ENCODE data around the gene ARHGAP11B.
A peak's percentile ranks its signal among the peaks of the same experiment; 100 is the strongest.
"Not testable (repeated sequence)": the region's sequence is repeated elsewhere in the genome, so short reads cannot be mapped to it uniquely, and the experiment has no call there.

The ARHGAP11B gene

DNA sequence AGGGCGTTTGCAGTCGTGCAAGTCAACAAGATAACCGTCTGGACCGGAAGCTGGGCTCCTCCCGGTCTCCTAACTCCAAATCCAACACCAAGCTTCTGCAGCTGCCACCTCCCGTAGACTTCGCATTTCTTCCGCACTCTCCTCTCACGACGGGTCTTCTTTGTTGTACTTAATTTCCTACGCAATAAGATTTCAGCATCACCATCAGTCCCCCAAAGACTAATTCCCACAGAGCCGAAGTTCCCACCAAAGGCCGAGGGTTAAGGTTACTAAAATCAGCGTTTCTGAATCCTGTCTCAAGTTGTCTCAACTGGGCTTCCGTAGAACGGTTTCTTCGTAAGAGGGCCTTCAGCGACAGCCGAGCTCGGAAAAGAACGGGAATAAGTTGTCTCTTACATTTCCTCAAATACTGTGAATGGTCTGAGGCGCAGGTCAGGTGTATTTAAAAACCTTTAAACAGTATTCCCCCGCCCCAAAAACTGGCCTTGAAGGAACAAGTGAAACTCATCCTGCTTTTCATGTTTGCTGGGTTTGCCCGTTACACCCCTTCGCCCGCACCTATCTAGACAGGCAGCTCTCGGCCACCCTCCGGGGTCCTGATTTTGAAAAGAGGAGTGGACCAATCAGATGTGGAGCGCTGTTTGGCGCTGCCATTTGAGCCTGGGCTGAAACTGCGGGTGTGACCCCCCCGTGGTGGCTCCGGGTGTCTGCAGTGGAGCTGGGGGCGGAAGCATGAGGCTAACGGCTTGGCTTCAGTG is at the start of gene ARHGAP11B:
TSS of gene ARHGAP11B (plus strand) at position 693 of the 758 bp plus-strand sequence.
- peak; percentile 92 to 93 for DNase-seq (ENCODE audit: low read depth in 2 of 2)

- not testable (repeated sequence) for DNase-seq (ENCODE audit: low read depth in 2 of 2)
Measured at GRCh38 chr15:30579394-30579970, 46.4 kb upstream of the ARHGAP11B start.

DNA sequence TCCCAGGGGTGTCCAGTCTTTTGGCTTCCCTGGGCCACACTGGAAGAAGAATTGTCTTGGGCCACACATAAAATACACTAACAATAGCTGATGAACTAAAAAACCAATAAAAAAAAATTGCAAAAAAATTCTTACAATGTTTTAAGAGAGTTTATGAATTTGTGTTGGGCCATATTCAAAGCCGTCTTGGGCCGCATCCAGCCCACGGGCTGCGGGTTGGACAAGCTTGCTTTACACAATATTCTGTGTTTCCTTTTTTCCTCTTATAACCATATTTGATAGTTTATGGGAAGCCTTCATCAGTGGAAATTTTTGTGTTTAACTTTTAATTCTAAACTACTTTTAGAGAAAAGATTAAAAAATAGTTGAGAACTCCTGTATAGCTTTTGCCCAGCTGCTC is 45.2 kb upstream of the ARHGAP11B start:
- DNase-seq (ENCODE audit: low read depth in 2 of 2), result not testable (repeated sequence)

- DNase-seq (ENCODE audit: low read depth in 2 of 2), result not testable (repeated sequence)
Measured at GRCh38 chr15:30598953-30599352, 27.0 kb upstream of the ARHGAP11B start.

DNA sequence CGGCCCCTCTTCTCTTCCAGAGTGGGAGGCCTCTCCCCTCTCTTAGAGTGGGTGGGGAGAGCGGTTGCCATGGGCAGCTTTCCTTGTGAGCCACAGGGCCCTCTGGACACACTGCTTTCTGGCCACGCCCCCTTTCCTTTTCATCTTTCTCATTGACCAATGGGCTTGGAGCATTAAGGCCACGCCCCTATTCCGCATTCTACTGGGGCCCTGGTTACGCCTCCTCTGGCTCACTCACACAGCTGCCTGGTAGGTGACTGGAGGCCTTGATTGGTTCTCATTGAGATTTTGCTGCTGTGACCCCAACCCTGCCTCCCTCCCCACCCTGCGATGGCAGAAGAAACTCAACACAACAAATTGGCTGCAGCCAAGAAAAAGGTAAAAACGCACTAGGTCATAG is 22.1 kb upstream of the ARHGAP11B start, which contains the start of gene GOLGA8H:
TSS of gene GOLGA8H (plus strand) at position 233 of the 400 bp plus-strand sequence. CDS start at position 331, 98 bp downstream.
- DNase-seq (ENCODE audit: low read depth in 2 of 2), result not testable (repeated sequence)

- DNase-seq (ENCODE audit: low read depth in 2 of 2), result not testable (repeated sequence)
Measured at GRCh38 chr15:30612271-30612670, 13.7 kb upstream of the ARHGAP11B start.

DNA sequence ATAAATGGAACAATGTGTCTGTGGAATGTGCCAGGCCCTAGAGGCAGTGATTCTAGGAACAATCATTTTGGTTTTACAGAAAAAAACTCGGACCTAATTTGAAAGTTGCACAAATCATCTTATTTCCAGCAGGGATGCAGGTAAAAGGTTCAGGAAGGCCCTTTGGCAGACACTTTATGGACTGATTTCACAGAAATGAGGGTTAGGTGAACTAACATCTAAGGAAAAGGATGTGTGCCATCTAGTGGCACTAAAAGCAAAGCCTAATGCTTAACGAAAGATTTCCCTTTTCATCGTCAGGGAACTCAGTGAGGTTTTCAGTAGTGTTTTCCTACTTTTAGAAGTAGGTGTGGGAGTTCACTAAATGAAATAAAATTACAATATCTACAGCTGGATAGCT is 4.6 kb upstream of the ARHGAP11B start:
- DNase-seq (ENCODE audit: low read depth in 2 of 2), result not testable (repeated sequence)

- not testable (repeated sequence) for DNase-seq (ENCODE audit: low read depth in 2 of 2)
Measured at GRCh38 chr15:30626194-30626565, 252 bp downstream of the ARHGAP11B start.

DNA sequence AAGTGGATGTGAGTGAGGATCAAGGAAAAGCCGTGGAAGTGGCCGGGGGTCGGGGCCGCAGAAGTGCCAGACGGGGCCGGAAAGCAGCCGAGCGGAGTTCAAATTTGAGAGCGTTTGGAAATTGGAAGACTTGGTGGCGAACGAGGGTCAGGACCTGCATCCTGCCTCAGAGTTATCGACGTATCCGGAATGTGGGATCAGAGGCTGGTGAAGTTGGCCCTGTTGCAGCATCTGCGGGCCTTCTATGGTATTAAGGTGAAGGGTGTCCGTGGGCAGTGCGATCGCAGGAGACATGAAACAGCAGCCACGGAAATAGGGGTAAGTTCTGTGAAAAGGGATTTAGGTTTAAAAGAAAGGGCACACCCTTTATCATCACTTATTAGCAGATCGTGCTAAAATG is 704 bp downstream of the ARHGAP11B start:
- DNase-seq (ENCODE audit: low read depth in 2 of 2), result not testable (repeated sequence)

GRCh38 chr15:30650012-30650929 is 24.3 kb downstream of the ARHGAP11B start:
- no peak for DNase-seq (ENCODE audit: low read depth in 2 of 2)

DNA sequence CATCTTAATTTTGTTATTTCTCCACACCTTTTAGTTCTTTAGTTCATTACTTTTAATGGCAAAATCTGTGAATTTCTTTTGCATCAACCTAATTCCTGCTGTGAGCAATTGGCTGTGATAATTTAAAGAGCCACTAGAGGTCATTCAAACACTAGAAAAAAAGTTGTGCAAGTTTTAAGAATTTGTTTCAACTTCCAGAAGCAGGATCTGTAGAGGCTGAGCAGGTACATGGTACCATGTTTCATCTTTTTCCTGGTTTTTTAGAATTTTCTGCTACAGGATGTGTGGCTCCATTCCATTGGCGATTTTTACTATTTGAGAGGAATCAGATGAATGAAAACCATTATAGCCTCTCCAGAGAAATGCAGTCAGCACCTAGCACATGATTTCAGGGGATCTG is 35.2 kb downstream of the ARHGAP11B start:
- DNase-seq (ENCODE audit: low read depth in 2 of 2), result not testable (repeated sequence)

- DNase-seq (ENCODE audit: low read depth in 2 of 2), result not testable (repeated sequence)
Measured at GRCh38 chr15:30669621-30670020, 43.7 kb downstream of the ARHGAP11B start.

- no peak for DNase-seq (ENCODE audit: low read depth in 2 of 2)
Measured at GRCh38 chr15:30670056-30670455, 44.1 kb downstream of the ARHGAP11B start.

- DNase-seq (ENCODE audit: low read depth in 2 of 2), result no peak
Measured at GRCh38 chr15:30671309-30671708, 45.4 kb downstream of the ARHGAP11B start.

GRCh38 chr15:30675126-30675525 is 49.2 kb downstream of the ARHGAP11B start:
- no peak for DNase-seq (ENCODE audit: low read depth in 2 of 2)

DNA sequence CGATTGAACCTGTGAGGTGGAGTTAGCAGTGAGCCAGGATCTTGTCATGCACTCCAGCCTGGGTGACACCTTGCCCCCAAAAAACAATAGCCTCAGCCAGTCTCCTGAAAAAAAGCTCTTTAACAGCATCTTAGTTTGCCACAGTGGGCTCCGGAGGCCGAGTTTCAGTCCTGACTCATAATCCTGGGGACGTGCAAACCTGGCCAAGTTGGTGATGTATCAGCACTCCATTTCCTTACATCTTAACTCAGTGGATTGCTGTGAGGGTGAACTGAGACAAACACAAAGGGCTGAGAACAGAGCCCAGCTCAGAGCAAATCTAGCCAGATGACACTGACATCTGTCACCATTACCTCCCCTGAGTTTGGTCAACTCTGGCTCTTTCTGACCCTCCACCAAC is 50.0 kb downstream of the ARHGAP11B start:
- not testable (repeated sequence) for DNase-seq (ENCODE audit: low read depth in 2 of 2)

- DNase-seq (ENCODE audit: low read depth in 2 of 2), result not testable (repeated sequence)
Measured at GRCh38 chr15:30680997-30681396, 55.1 kb downstream of the ARHGAP11B start.

DNA sequence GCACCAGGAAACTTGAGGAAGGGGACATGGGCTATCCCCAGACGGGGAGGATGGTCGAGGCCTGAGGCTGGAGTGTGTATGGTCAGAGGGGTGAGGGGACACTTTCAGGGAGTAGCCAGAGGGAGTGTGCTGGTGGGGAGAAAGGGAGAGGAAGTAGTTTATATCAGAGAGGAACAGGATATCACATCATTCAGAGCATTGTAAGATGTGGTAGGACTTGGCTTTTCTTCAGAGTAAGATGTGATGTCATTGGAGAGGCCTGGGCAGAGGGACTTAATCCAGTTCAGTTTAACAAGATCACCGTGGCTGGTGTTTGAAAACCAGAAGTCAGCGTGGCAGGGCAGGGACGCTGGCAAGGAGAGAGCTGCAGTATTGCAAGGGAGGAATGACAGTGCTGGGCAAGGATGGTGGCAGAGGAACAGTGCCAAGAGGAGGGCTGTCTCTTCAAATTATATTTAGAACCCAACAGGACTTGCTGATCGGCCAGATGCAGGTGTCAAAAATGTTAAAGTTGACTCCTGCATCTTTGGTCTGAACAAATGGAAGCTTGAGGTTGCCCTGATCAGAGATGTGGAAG is 59.9 kb downstream of the ARHGAP11B start:
- DNase-seq (ENCODE audit: low read depth in 2 of 2), result not testable (repeated sequence)

- not testable (repeated sequence) for DNase-seq (ENCODE audit: low read depth in 2 of 2)
Measured at GRCh38 chr15:30686651-30687050, 60.7 kb downstream of the ARHGAP11B start.
